Stimulated activated naive B cell treated with anti-CD40 and anti-IgM and Interleukin-4, amounts not matched to agents 10 μg/mL and 1 μg/mL and 100 μg/mL, for 72 hours (primary cell): ENCODE results near the gene SPATA20.

Experiments used
- ATAC-seq, 2 donors: fragments of 150-1000 bp; cut with Tn5 transposase; replicated peaks; 2 replicates each; pipeline ENCODE4 v1.10.0; 2021; ENCODE audit warnings: moderate library complexity in 1 of 2
- DNase-seq: peaks from one replicate; pipeline ENCODE4 v3.0.0; 2021
- H3K27ac Mint-ChIP-seq: one replicate; pipeline ENCODE4 v1.8.0; 2022; ENCODE audit warnings: mild to moderate bottlenecking, mixed read lengths
- H3K27me3 Mint-ChIP-seq, 2 donors: one replicate each; pipeline ENCODE4 v1.8.0; 2022; ENCODE audit warnings: mixed read lengths in 2 of 2
- H3K36me3 Mint-ChIP-seq, 2 donors: one replicate each; pipeline ENCODE4 v1.8.0; 2022; ENCODE audit warnings: mixed read lengths in 2 of 2, mild to moderate bottlenecking in 1 of 2
- H3K4me1 Mint-ChIP-seq, 2 donors: one replicate each; pipeline ENCODE4 v1.8.0; 2022; ENCODE audit warnings: mixed read lengths in 2 of 2, mild to moderate bottlenecking in 1 of 2
- H3K4me3 Mint-ChIP-seq, 2 donors: one replicate each; pipeline ENCODE4 v1.8.0; 2022; ENCODE audit warnings: mild to moderate bottlenecking in 2 of 2, mixed read lengths in 2 of 2, moderate library complexity in 1 of 2
- H3K9me3 Mint-ChIP-seq, 2 donors: one replicate each; pipeline ENCODE4 v1.8.0; 2022; ENCODE audit warnings: mixed read lengths in 2 of 2, mild to moderate bottlenecking in 1 of 2

SPATA20 gene

DNA sequence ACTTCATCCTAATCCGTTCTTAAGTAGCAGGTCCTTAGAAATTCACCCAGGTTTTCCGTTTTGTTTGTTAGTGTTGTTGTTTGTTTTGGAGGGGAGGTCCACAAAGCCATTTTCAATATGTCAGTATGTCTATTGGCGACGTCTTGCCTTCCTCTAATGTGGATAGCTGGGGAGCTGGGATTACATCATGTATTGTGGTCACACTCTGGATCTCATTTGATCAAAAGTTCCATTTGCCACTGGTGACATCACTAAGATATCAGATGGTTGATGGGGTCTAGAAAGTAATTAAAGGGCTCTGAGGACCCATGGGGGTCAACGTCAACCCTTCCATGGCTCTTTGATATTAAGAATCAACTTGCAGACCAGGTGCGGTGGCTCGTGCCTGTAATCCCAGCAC is 17.1 kb upstream of the SPATA20 start:
- Mint-ChIP-seq H3K9me3 (no peaks in the 10 kb centered on the region), H3K4me1 (peaks cover 10 to 18% of the 10 kb centered on the region in 2 donors), H3K36me3 (no peaks in the 10 kb centered on the region), H3K4me3 (no peak overlapping the region), H3K27me3 (peaks cover 54 to 66% of the 10 kb centered on the region in 2 donors), H3K27ac (no peak overlapping the region)
- ATAC-seq (no peak), DNase-seq (no peak)

DNA sequence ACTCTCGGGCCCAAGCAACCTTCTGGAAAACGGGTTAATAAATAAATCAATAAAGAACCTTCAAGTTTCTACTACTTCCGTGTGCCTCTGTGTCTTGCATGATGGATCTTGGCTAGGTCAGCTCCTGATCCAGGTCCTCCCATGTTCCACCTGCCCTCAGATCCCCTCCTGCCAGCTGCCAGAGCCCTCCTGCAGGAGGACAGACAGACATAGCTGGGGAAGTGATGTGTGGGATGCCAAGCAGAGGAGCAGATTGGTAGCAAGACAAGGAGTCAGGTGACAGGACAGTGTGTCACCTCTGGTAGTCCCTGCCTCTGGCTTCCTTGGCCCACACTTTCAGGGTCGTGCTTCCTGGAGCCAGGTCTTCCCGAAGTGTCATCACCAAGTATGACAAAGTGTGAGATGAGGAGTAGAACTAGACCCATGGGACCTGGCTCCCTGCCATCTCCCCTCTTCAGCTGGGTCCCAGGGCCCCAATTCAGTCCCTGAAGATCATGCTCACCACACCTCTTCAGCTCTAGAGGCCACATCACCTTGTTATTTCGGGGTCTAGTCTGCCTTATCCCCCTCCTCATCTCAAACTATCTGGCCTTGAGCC is 15.4 kb upstream of the SPATA20 start:
- DNase-seq, result no peak
- no peaks in the 10 kb centered on the region for H3K36me3 Mint-ChIP-seq
- no peak overlapping the region for H3K4me3 Mint-ChIP-seq
- no peak for ATAC-seq
- no peaks in the 10 kb centered on the region for H3K9me3 Mint-ChIP-seq
- H3K27ac Mint-ChIP-seq, result no peak overlapping the region
- H3K4me1 Mint-ChIP-seq, result peaks cover 10 to 18% of the 10 kb centered on the region in 2 donors
- H3K27me3 Mint-ChIP-seq, result peaks cover 66 to 80% of the 10 kb centered on the region in 2 donors

DNA sequence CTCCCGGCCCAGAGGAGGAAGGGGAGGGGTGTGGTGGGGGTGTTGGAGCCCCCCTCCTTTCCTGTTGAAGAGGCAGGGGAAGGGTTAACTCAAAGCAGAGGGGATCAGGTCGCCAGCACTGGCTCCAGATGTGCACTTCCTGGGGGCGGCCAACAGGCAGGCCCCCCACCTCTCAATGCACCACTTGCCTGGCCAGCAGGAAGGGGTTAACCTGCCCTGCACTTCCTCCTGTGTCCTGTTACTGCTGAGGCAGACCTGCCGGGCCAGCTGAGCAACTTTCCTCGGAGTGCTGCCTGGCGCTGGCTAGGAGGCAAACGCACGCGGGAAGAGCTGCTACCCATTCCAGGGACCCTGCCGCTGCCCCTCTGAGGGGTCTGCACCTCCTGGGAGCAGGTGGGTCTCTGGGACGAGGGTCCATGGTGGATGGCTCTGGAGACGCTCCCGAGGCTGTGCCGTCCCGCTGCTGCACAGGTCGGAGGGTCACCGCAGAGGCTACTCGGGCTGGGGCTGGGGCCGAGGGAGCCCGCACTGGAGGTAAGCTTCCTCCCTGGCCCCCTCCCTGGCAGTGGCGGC is 14.4 kb upstream of the SPATA20 start, which contains the start of gene EPN3:
Gene EPN3, plus strand, starts transcription at position 284 of the 573 bp plus-strand sequence. CDS start 3,822 bp downstream, outside the sequence.
- Mint-ChIP-seq H3K27me3 (peaks cover 67 to 82% of the 10 kb centered on the region in 2 donors), H3K9me3 (no peaks in the 10 kb centered on the region), H3K4me3 (no peak within 1 kb of the TSS), H3K4me1 (peaks cover 10 to 18% of the 10 kb centered on the region in 2 donors), H3K27ac (no peak within 1 kb of the TSS), H3K36me3 (no peaks in the 10 kb centered on the region)
- DNase-seq (no peak), ATAC-seq (no peak)

DNA sequence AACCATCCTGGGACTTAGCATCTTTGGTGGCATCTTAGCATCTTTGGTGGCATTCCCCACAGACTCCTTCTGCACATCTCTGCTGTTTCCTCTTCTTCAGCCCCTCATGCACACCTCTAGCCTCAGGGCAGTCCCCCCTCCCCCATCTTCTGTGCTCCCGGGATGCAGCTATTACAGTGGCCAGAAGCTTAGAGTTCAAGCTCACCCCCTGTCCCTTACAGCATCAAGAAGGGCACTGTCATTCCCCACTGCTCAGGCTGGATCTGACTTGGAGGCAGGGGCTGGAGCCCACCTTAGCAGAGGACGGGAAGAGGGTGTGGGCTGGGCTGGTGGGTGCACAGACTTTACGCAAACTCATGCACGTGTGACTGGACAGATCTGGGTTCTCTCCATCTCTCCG is 13.8 kb upstream of the SPATA20 start:
- H3K4me3 Mint-ChIP-seq, result no peak overlapping the region
- no peaks in the 10 kb centered on the region for H3K9me3 Mint-ChIP-seq
- no peak for ATAC-seq
- no peaks in the 10 kb centered on the region for H3K36me3 Mint-ChIP-seq
- peaks cover 67 to 81% of the 10 kb centered on the region in 2 donors for H3K27me3 Mint-ChIP-seq
- peaks cover 10 to 18% of the 10 kb centered on the region in 2 donors for H3K4me1 Mint-ChIP-seq
- no peak for DNase-seq
- no peak overlapping the region for H3K27ac Mint-ChIP-seq

DNA sequence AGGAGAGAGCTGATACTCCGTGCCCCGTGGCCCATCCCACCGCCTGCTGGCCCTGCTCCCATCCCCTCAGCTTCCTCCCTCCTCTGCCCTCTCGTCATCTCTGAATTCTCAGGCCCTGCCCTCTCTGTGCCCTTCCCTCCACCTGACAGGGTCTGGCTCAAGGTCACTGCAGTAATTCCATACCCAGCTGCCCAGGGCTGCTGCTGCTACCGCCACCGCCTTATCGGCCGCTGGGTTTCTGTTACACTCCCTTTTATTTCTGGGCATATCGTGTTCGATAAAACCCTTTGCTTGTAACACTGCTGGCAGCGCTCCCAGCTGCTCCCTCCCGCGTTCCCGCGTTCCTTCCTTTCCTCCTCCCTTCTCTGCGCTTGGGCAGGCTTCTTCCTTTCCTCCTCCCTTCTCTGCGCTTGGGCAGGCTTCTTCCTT is 13.2 kb upstream of the SPATA20 start:
- ATAC-seq, result peak in 1 of 2 donors; percentile 16
- no peak for DNase-seq
- no peak overlapping the region for H3K27ac Mint-ChIP-seq
- H3K4me3 Mint-ChIP-seq, result no peak overlapping the region
- no peaks in the 10 kb centered on the region for H3K36me3 Mint-ChIP-seq
- H3K27me3 Mint-ChIP-seq, result peaks cover 63 to 76% of the 10 kb centered on the region in 2 donors
- peaks cover 10 to 23% of the 10 kb centered on the region in 2 donors for H3K4me1 Mint-ChIP-seq
- no peaks in the 10 kb centered on the region for H3K9me3 Mint-ChIP-seq

DNA sequence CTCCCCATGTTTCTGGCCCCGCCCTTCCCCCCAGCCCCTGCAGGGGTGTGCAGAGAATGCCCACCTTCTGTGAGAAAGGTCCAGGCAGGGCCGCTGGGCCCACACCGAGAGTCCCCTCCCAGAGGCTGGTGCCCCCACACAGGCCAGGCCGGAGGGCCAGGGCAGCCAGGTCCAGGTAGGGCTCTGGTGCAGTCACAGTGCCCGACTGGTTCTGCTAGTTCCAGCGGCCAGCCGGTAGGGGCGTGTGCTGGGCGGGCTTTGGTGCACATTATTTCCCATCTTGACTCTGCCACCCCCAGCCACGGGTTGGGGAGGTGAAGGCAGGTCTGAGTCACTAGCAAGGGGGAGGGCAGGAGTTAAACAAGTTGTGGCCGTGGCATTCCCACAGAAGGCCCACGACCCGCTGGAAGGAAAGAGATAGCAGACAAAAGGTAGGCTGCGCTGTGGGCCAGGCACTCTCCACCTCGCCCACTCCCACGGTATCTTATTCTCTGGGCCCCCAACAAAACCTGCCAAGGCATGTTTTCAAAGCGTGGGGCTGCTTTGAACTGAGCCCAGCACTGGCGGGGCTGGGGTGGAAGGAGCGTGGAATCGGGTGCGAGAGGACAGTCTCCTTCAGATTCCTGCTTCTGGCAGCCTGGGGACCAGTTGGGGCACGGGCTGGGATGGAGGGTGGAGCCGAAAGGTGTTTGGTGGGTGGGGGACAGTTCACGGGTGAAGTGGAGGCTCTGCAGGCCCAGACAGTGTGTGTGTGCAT is 12.6 kb upstream of the SPATA20 start:
- ATAC-seq (peak; percentile 34 to 50), DNase-seq (no peak)
- Mint-ChIP-seq H3K27me3 (peaks cover 57 to 71% of the 10 kb centered on the region in 2 donors), H3K4me1 (peaks cover 10 to 26% of the 10 kb centered on the region in 2 donors), H3K9me3 (no peaks in the 10 kb centered on the region), H3K4me3 (no peak overlapping the region), H3K27ac (no peak overlapping the region), H3K36me3 (no peaks in the 10 kb centered on the region)

DNA sequence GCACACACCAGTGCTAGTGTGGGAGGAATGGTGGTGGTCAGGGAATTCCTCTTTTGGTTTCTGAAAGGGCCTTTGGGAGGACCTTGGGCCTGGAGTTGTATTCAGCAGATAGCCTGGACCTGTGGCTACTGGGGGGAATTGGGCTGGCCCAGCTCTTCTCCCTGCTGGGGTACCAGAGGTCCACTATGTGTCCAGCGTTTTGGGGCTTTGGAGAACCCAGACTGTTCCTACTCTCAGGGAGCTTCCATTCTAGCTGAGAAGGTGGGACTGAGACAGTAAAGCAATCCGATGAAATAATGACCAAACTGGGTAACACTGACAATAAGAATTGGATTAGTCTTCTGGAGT is 12.0 kb upstream of the SPATA20 start:
- peaks cover 10 to 26% of the 10 kb centered on the region in 2 donors for H3K4me1 Mint-ChIP-seq
- no peaks in the 10 kb centered on the region for H3K9me3 Mint-ChIP-seq
- H3K27ac Mint-ChIP-seq, result no peak overlapping the region
- H3K27me3 Mint-ChIP-seq, result peaks cover 57 to 65% of the 10 kb centered on the region in 2 donors
- DNase-seq (no peak), ATAC-seq (no peak)
- H3K4me3 Mint-ChIP-seq, result no peak overlapping the region
- H3K36me3 Mint-ChIP-seq, result no peaks in the 10 kb centered on the region

DNA sequence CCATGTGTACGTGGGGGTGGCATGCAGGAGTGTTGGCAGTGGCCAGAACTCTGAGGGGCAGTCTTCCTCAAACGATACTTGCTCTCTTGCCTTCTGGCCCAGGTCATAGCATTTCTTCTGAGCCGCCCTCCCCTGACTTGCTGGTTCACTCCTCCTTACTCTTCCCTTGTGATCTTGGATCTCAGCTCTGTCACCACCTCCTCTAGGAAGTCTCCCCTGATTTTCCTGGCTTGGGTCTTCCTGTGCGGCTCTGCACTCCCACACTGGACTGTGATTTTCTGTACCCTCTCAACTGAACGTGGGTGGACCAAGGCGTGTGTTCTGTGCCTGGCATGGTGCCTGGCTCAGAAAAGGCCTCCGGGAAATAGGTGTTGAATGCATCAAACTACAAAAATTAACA is 11.6 kb upstream of the SPATA20 start:
- Mint-ChIP-seq H3K27me3 (peaks cover 57 to 61% of the 10 kb centered on the region in 2 donors), H3K36me3 (no peaks in the 10 kb centered on the region), H3K4me1 (peaks cover 10 to 26% of the 10 kb centered on the region in 2 donors), H3K9me3 (no peaks in the 10 kb centered on the region), H3K4me3 (no peak overlapping the region), H3K27ac (no peak overlapping the region)
- DNase-seq, result no peak
- ATAC-seq, result no peak

DNA sequence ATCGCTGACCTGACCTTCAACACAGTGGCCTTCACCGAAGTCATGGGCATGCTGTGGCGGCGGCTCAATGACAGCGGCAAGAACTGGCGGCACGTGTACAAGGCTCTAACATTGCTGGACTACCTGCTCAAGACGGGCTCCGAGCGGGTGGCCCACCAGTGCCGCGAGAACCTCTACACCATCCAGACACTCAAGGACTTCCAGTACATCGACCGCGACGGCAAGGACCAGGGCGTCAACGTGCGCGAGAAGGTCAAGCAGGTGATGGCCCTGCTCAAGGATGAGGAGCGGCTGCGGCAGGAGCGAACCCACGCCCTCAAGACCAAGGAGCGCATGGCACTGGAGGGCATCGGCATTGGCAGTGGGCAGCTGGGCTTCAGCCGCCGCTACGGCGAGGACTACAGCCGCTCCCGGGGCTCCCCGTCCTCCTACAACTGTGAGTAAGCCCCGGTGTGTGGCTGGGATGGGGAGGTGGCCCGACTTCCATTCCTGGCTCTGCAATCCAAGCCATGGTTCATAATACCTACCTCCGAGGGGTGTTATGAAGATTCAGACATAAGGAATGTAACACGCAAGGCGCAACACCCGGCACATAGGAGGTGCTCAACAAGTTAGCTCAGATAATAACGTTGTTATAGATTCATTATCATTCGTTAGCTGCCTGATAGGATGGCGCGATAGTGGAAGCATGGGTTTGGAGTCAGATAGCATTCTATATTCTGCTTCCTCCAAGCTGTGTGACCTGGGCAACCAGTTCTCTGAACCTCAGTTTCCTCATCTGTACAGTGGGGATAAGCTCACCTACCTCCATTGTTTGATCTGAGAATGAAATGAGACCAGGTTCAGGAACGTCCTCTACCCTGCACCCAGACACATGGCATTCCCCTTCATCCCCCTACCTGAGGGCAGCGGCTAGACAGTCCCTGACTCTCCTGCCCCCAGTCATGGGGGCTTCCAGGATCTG is 10.0 kb upstream of the SPATA20 start:
- DNase-seq, result no peak
- ATAC-seq, result no peak
- no peaks in the 10 kb centered on the region for H3K9me3 Mint-ChIP-seq
- H3K4me3 Mint-ChIP-seq, result no peak overlapping the region
- H3K4me1 Mint-ChIP-seq, result peaks cover 15 to 38% of the 10 kb centered on the region in 2 donors
- no peak overlapping the region for H3K27ac Mint-ChIP-seq
- H3K27me3 Mint-ChIP-seq, result peaks cover 41 to 45% of the 10 kb centered on the region in 2 donors
- H3K36me3 Mint-ChIP-seq, result peaks cover 0 to 1% of the 10 kb centered on the region in 2 donors

DNA sequence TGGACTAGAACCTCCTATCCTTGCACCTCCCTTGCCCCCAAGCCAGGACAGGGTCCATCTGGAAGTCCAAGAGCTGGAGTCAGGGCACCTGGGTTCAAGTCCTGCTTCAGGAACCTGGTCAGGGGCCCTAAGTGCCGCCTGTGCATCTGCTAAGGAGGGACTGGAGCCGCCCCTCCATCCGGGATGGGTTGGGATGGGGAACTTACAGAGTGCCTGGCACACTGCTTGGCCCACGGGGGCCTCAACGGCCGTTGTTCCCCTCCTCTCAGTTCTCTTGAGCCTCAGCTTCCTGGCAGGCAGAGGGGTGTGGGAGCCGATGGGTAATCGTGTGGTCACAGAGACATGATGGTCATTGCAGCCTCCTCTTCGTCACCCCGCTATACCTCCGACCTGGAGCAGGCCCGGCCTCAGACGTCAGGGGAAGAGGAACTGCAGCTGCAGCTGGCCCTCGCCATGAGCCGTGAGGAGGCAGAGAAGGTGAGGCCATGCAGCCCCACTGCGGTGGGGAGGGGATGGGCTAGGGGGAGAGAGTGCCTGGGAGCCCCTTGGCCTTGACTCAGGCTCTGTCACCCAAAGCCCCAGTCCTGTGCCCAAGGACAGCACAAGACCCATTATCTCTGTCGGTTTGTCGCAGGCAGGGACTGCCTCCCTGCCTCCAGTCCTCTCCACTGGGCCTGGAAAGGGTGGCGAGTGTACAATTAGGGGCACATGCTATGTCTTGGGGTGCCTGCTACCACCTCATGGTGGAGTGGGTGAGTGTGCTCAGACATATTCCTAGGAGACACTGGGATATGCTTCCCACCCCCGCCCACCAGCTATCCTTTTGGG is 9.0 kb upstream of the SPATA20 start:
- Mint-ChIP-seq H3K27me3 (peaks cover 33 to 36% of the 10 kb centered on the region in 2 donors), H3K4me1 (peaks cover 20 to 33% of the 10 kb centered on the region in 2 donors)
- ATAC-seq, result no peak

DNA sequence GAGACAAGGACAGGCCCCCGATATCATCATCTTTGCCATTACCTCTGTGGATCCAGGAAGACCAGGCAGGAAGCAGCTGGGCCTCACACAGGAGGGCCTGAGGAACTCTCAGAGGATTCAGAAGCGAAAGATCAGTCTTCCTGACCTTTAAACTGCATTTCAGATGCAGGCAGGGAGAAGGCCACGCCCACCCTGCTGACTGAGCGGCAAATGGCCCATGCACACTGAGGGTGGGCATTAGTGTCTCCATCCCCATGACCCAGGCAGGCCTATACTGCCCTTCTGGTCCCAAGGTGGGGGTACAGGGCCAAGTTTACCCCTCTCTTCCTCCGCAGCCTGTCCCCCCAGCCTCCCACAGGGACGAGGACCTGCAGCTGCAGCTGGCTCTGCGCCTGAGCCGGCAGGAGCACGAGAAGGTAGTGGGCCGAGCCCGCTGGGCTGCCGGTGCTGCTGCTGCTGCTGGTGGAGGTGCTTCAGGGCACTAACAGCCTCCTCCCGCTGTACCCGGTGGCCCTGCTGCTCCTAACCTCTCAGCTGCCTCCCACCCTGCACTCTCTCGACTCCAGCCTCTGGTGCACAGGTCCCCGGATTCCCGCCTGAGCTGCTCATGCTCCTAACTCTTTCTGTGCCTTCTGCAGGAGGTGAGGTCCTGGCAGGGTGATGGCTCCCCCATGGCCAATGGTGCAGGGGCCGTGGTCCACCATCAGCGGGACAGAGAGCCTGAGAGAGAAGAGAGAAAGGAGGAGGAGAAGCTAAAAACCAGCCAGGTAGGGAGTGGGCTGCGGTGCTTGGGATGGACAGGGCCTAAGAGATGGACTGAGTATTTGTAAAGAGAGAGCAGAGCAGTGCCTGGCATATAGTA is 8.2 kb upstream of the SPATA20 start:
- DNase-seq (no peak), ATAC-seq (no peak)
- Mint-ChIP-seq H3K27me3 (peaks cover 25 to 28% of the 10 kb centered on the region in 2 donors), H3K27ac (no peak overlapping the region), H3K4me1 (peaks cover 13 to 25% of the 10 kb centered on the region in 2 donors), H3K36me3 (peaks cover 0 to 1% of the 10 kb centered on the region in 2 donors), H3K4me3 (no peak overlapping the region), H3K9me3 (no peaks in the 10 kb centered on the region)

More for the DNA sequence above, 9.0 kb upstream of the SPATA20 start:
- Mint-ChIP-seq H3K27ac (no peak overlapping the region), H3K9me3 (no peaks in the 10 kb centered on the region), H3K36me3 (peaks cover 0 to 1% of the 10 kb centered on the region in 2 donors), H3K4me3 (no peak overlapping the region)
- DNase-seq, result no peak

DNA sequence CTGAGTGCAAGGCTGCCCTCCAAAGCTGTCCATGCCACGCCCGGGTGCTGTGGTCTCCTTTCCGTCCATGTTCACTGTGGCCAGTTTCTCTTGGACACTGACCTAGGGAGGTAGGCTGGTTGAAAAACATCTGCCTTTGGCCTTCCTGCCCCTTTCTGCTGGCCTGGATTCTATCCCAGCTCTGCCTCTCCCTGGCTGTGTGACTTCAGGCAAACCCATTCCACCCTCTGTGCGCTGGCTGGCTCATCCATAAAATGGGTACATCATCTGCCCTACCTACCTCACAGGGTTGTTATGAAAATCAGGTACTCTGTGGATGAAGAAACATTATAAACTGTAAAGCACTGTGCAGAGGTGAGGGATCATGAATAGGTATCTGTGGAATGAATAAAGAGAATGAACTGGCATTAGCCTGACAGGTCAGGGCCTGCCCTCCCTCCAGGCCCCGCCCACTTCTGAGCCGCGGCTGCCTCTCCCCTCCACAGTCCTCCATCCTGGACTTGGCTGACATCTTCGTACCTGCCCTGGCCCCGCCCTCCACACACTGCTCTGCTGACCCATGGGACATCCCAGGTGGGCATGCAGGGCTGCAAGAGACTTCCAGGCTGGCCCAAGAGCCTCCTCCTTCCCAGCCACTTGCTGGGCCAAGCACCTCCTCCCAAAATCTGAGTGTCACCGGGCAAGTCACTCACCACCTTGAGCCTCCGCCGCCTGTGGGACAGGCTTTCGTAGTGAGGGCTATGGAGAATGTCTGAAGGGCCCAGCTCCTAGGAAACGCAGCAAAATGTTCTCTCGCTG is 7.0 kb upstream of the SPATA20 start:
- H3K27me3 Mint-ChIP-seq, result peaks cover 26 to 27% of the 10 kb centered on the region in 2 donors
- no peak overlapping the region for H3K4me3 Mint-ChIP-seq
- no peak for ATAC-seq
- H3K9me3 Mint-ChIP-seq, result no peaks in the 10 kb centered on the region
- no peak for DNase-seq
- peak overlapping the region; percentile 66 for H3K27ac Mint-ChIP-seq
- peaks cover 0 to 1% of the 10 kb centered on the region in 2 donors for H3K36me3 Mint-ChIP-seq
- H3K4me1 Mint-ChIP-seq, result peaks cover 10 to 20% of the 10 kb centered on the region in 2 donors
